Keratinocyte (primary cell): ENCODE results near the gene ROR2.

Source experiments
- CTCF ChIP-seq, 3 experiments: IDR thresholded peaks in 1 of 3; conservative IDR thresholded peaks in 1 of 3; optimal IDR thresholded peaks in 1 of 3; 2 replicates in 2 of 3; 3 replicates in 1 of 3; pipeline versions ENCODE3 to v1.5.1; 2011; ENCODE audit warnings: low read length in 3 of 3, mild to moderate bottlenecking in 3 of 3, moderate library complexity in 2 of 3, control low read depth in 1 of 3, inconsistent platforms in 1 of 3; ENCODE audit not compliant: insufficient read depth in 2 of 3; ENCODE audit errors: extremely low read depth in 1 of 3
- EZH2 ChIP-seq: IDR thresholded peaks from one replicate; pipeline ENCODE4 v1.6.1; 2012; ENCODE audit warnings: inconsistent platforms, mild to moderate bottlenecking, low read length, moderate library complexity

GRCh38 chr9:91986248-91986647 lies 36.2 kb upstream of the ROR2 start:
- TF ChIP-seq CTCF (optimal IDR thresholded peaks at IDR 0.05 in 1 of 3, IDR thresholded peaks at IDR 0.05 in 1 of 3, conservative IDR thresholded peaks at IDR 0.05 in 1 of 3; ENCODE audit: extremely low read depth in 1 of 3, insufficient read depth in 2 of 3, low read length in 3 of 3): no peak
- no peak for TF ChIP-seq EZH2
